Cardiac fibroblast (primary cell): ENCODE data around the gene PDLIM5.

Experiments
- DNase-seq, 2 donors: peaks; one replicate each; pipeline versions ENCODE4 v3.0.0 to v3.0.0-alpha.2; 2010; ENCODE audit warnings: low read depth in 2 of 2
- H3K4me3 ChIP-seq, 2 donors: replicated peaks in 1 of 2; 1 replicate in 1 of 2; 2 replicates in 1 of 2; pipeline ENCODE4 v1.5.1; 2011; ENCODE audit warnings: low read depth in 2 of 2, low read length in 2 of 2, mild to moderate bottlenecking in 2 of 2, moderate library complexity in 1 of 2
- TF ChIP-seq, protein P1 (sequence below): IDR thresholded peaks from one replicate; pipeline ENCODE4 v1.5.1; 2011; ENCODE audit warnings: low read depth, mild to moderate bottlenecking, low read length, inconsistent platforms

PDLIM5 gene

DNA sequence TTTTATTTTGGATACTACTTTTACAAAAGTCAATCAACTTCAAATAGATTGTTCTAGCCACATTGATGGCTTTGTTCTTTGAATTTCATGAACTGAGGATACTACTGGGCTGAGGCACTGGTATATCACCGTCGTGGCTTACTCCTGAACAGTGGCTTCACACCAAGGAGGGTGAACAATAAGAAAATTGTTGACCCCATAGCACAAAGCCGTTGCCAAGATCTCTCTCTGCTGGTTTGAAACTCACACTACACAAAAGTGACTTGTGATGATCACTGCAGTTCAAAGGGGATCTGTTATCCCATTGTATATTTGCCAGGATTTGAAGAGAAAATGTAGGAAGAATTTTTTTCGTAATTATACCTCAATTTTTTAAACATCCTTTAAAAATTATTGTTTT, 119.6 kb downstream of the PDLIM5 start:
- no peak for DNase-seq
- TF ChIP-seq, protein P1, sequence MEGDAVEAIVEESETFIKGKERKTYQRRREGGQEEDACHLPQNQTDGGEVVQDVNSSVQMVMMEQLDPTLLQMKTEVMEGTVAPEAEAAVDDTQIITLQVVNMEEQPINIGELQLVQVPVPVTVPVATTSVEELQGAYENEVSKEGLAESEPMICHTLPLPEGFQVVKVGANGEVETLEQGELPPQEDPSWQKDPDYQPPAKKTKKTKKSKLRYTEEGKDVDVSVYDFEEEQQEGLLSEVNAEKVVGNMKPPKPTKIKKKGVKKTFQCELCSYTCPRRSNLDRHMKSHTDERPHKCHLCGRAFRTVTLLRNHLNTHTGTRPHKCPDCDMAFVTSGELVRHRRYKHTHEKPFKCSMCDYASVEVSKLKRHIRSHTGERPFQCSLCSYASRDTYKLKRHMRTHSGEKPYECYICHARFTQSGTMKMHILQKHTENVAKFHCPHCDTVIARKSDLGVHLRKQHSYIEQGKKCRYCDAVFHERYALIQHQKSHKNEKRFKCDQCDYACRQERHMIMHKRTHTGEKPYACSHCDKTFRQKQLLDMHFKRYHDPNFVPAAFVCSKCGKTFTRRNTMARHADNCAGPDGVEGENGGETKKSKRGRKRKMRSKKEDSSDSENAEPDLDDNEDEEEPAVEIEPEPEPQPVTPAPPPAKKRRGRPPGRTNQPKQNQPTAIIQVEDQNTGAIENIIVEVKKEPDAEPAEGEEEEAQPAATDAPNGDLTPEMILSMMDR: no peak
- H3K4me3 ChIP-seq: no peak overlapping the region

DNA sequence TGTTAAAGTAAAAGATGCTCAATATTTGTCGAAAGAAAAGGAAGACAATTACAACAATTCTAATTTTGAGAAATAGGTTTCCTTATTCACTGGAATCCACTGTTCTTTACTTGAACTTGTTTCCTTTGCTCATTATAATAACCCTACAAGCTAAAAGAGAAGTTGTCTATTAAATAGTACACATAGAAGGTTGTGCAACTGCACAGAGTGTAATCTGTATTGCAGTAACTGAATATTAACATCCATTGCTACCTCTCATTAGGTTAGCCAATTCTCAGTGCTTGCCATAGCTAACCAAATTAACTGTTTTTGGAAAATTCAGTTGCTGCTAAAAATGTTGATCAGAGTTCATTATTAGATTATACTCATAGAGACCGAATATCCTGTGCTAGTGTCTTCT, 120.0 kb downstream of the PDLIM5 start:
- no peak overlapping the region for H3K4me3 ChIP-seq
- no peak for DNase-seq
- TF ChIP-seq, protein P1: no peak

DNA sequence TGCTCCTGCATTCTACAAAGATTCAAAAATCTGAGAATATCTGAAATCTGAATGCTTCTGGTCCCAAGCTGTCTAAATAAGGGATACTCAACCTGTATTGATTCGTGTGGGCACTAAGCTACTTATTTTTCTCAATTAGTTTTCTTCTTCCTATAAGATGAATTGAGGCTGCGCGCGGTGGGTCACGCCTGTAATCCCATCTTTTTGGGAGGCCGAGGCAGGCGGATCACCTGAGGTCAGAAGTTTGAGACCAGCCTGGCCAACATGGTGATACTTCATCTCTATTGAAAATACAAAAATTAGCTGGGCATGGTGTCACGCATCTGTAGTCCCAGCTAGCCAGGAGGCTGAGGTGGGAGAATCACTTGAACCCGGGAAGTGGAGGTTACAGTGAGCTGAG, 122.3 kb downstream of the PDLIM5 start:
- no peak for DNase-seq
- no peak overlapping the region for H3K4me3 ChIP-seq
- TF ChIP-seq, protein P1: no peak

DNA sequence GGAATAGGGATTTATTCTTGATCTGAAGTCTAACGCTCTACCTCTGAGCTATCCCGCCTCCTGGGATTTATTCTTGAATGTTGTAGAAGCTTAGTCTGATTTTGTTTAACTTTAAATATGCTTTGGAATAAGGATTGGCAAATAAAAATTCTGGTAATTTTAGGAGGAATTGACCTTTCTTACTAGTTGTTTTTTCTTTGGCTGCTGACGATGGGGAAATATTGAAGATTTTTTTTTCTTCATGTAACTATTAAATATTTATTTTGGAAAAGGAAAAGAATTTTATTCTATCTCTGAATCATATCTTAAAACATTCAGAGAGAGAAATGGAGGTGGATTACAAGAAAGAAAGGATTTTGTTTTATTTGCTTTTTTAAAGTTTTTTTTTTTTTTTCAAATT, 122.9 kb downstream of the PDLIM5 start:
- DNase-seq: peak in 1 of 2 donors; percentile 47
- TF ChIP-seq, protein P1: no peak
- no peak overlapping the region for H3K4me3 ChIP-seq

DNA sequence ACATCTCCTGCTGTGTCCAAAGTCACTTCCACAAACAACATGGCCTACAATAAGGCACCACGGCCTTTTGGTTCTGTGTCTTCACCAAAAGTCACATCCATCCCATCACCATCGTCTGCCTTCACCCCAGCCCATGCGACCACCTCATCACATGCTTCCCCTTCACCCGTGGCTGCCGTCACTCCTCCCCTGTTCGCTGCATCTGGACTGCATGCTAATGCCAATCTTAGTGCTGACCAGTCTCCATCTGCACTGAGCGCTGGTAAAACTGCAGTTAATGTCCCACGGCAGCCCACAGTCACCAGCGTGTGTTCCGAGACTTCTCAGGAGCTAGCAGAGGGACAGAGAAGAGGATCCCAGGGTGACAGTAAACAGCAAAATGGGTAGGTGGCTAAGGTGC, 123.9 kb downstream of the PDLIM5 start:
- TF ChIP-seq, protein P1: no peak
- DNase-seq: no peak
- no peak overlapping the region for H3K4me3 ChIP-seq

DNA sequence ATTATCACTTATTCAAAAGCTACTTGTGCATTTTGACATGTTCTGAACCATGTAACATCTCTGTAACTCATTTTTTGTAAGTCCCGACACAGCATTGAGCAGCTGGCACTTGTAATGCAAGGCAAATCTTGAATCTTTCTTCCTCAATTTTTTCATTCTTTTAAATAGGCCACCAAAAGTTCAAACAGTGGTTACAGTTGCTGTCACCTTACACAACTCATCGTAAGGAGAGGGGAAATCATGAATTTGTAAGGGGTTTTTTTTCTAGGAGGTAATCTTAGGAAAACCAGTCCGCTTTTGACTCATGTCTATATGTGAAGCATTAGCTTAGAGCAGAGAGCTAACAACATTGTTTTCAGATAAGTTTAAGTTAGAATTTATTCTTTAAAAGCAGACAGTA, 124.5 kb downstream of the PDLIM5 start:
- TF ChIP-seq, protein P1: no peak
- no peak overlapping the region for H3K4me3 ChIP-seq
- no peak for DNase-seq

DNA sequence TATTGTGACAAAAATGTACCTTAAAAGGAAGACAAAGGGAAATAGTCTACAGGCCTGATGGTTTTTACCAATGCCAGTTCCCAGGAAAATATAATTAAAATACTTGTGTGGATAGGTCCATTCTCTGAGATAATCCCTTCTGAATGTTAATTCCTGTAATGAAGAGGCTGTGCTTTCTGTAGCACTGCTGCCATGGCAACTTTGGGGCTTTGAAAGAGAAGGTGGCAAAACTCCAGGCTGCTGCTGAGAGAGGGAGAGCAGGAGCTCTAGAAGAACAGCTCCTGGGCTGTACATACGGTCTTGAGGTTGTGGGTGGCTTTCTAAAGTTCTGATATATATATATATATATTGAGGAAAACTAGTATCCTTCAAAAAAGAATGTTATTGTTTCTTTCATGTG, 125.4 kb downstream of the PDLIM5 start:
- peak; percentile 66 to 88 for DNase-seq
- TF ChIP-seq, protein P1: no peak
- H3K4me3 ChIP-seq: no peak overlapping the region
